HepG2 (cell line): ENCODE measurements around the gene SMLR1. TPM values are rescaled to one million over a fixed set of nuclear protein-coding genes. Genes with fewer than 3 reads are reported as not detected.

ENCODE experiments used
- ATAC-seq: fragments of 200-7000 bp; cut with Tn5 transposase; 3 replicates; pipeline ENCODE4 v1.9.1; 2020; ENCODE audit warnings: mild to moderate bottlenecking, moderate library complexity
- BruUV-seq: library from RNA; stranded (reverse); fragments of 400-500 nt; replicated peaks from 2 replicates; lab custom pipeline; 2021; lab: Mats Ljungman, UMichigan
- CTCF ChIA-PET: fragments of 300-600 bp; formaldehyde crosslinking; extraction: SDS; loops from one replicate; lab custom pipeline; 2021; ENCODE audit warnings: low total read pairs, inconsistent platforms, low intra/inter-chr PET ratio; lab: Yijun Ruan, JAX
- POLR2A ChIA-PET: fragments of 350-600 bp; sonication (Branson Sonifier 250); formaldehyde crosslinking; loops from one replicate; lab custom pipeline; 2020; ENCODE audit warnings: antibody characterized with exemption, inconsistent platforms; lab: Yijun Ruan, JAX
- DNase-seq: peaks from one replicate; pipeline ENCODE4 v3.0.0-alpha.2; 2015; ENCODE audit warnings: low spot score
- FAIRE-seq: peaks from 3 replicates; lab custom pipeline; 2011; peaks lifted over from hg19 to GRCh38; lab: Jason Lieb, UNC
- H2AFZ ChIP-seq: one replicate; pipeline ENCODE4 v1.6.1; 2011; ENCODE audit warnings: low read length, inconsistent platforms
- H3K27ac ChIP-seq: fragments of 300-600 bp; 3 replicates; pipeline ENCODE4 v1.8.0; 2011; ENCODE audit warnings: mixed run types, mild to moderate bottlenecking, mixed read lengths, low read length, inconsistent platforms; ENCODE audit not compliant: insufficient read depth; ENCODE audit errors: extremely low read length
- H3K27me3 ChIP-seq, 2 experiments: fragments of 200-600 bp in 1 of 2; 2 replicates in 1 of 2; 3 replicates in 1 of 2; pipeline versions ENCODE4 v1.6.0 to v1.8.0; 2011; ENCODE audit warnings: low read length in 2 of 2, mild to moderate bottlenecking in 2 of 2, moderate library complexity in 2 of 2, inconsistent platforms in 1 of 2; ENCODE audit not compliant: insufficient read depth in 2 of 2, control insufficient read depth in 1 of 2
- H3K36me3 ChIP-seq, 2 experiments: fragments of 200-600 bp in 1 of 2; replicated peaks in 1 of 2; 2 replicates in 1 of 2; 3 replicates in 1 of 2; pipeline versions ENCODE4 v1.5.1 to v1.8.0; 2011; ENCODE audit warnings: low read length in 2 of 2, inconsistent platforms in 1 of 2; ENCODE audit not compliant: insufficient read depth in 2 of 2, control insufficient read depth in 1 of 2
- H3K4me1 ChIP-seq: 2 replicates; pipeline ENCODE4 v1.5.1; 2012; ENCODE audit warnings: low read length, inconsistent platforms; ENCODE audit not compliant: insufficient read depth
- H3K4me2 ChIP-seq: 2 replicates; pipeline ENCODE4 v1.6.0; 2011; ENCODE audit warnings: low read depth, low read length, inconsistent platforms
- H3K4me3 ChIP-seq, 3 experiments: fragments of 200-600 bp in 1 of 3; sonication (generic), shearing (Covaris generic) in 1 of 3; replicated peaks in 1 of 3; 2 replicates each; pipeline ENCODE4 v1.5.1; 2011 to 2016; ENCODE audit warnings: low read length in 3 of 3, inconsistent platforms in 2 of 3, low read depth in 2 of 3, mild to moderate bottlenecking in 2 of 3, control low read depth in 1 of 3, mixed read lengths in 1 of 3; ENCODE audit not compliant: insufficient read depth in 1 of 3
- H3K79me2 ChIP-seq: one replicate; pipeline ENCODE4 v1.6.1; 2011; ENCODE audit warnings: low read length, inconsistent platforms; ENCODE audit not compliant: insufficient read depth
- H3K9ac ChIP-seq: 2 replicates; pipeline ENCODE4 v1.6.0; 2011; ENCODE audit warnings: mild to moderate bottlenecking, low read depth, low read length, inconsistent platforms; ENCODE audit not compliant: insufficient read depth
- H3K9me3 ChIP-seq: 2 replicates; pipeline ENCODE4 v1.5.1; 2012; ENCODE audit warnings: mild to moderate bottlenecking, low read length
- H4K20me1 ChIP-seq: 2 replicates; pipeline ENCODE4 v1.6.0; 2011; ENCODE audit warnings: inconsistent platforms, mild to moderate bottlenecking, low read length, moderate library complexity; ENCODE audit not compliant: insufficient read depth
- ADNP ChIP-seq: sonication (generic); formaldehyde crosslinking; IDR thresholded peaks from 2 replicates; pipeline ENCODE4 v1.4.0; 2020; ENCODE audit warnings: missing genetic modification reagents
- DPF2 ChIP-seq: sonication (generic); formaldehyde crosslinking; IDR thresholded peaks from 2 replicates; pipeline ENCODE4 v1.4.0; 2020; ENCODE audit warnings: mild to moderate bottlenecking, low read depth, missing genetic modification reagents, borderline replicate concordance
- ELF1 ChIP-seq: sonication (generic); formaldehyde crosslinking; IDR thresholded peaks from 2 replicates; pipeline ENCODE4 v1.4.0; 2020; ENCODE audit warnings: missing genetic modification reagents
- HOXA7 ChIP-seq: sonication (generic); formaldehyde crosslinking; IDR thresholded peaks from 2 replicates; pipeline ENCODE4 v1.8.1; 2022; ENCODE audit warnings: mild to moderate bottlenecking, missing genetic modification reagents, moderate library complexity
- KDM3A ChIP-seq: IDR thresholded peaks from 2 replicates; pipeline ENCODE4 v1.6.1; 2018; ENCODE audit warnings: low read depth, missing compliant biosample characterization
- NCOA2 ChIP-seq: sonication (generic); formaldehyde crosslinking; IDR thresholded peaks from 2 replicates; pipeline ENCODE4 v1.8.0; 2022; ENCODE audit warnings: inconsistent platforms
- SCMH1 ChIP-seq: sonication (generic); formaldehyde crosslinking; IDR thresholded peaks from 2 replicates; pipeline ENCODE4 v1.9.0; 2021; ENCODE audit warnings: missing genetic modification reagents, mild to moderate bottlenecking, borderline replicate concordance
- TEAD3 ChIP-seq: optimal IDR thresholded peaks from 2 replicates; pipeline ENCODE3; 2016; ENCODE audit warnings: borderline replicate concordance
- THAP11 ChIP-seq: IDR thresholded peaks from 2 replicates; pipeline ENCODE4 v1.6.1; 2016; ENCODE audit warnings: missing biosample characterization, missing genetic modification reagents
- ZC3H4 ChIP-seq: sonication (generic); formaldehyde crosslinking; IDR thresholded peaks from 2 replicates; pipeline ENCODE4 v1.4.0; 2020; ENCODE audit warnings: missing genetic modification reagents, borderline replicate concordance
- ZNF232 ChIP-seq: sonication (generic); formaldehyde crosslinking; IDR thresholded peaks from 2 replicates; pipeline ENCODE4 v1.4.0; 2020; ENCODE audit warnings: missing genetic modification reagents, borderline replicate concordance
- ZNF430 ChIP-seq: sonication (generic); formaldehyde crosslinking; IDR thresholded peaks from 2 replicates; pipeline ENCODE4 v1.9.0; 2021; ENCODE audit warnings: mild to moderate bottlenecking, missing genetic modification reagents
- ZNF841 ChIP-seq: sonication (generic); formaldehyde crosslinking; IDR thresholded peaks from 2 replicates; pipeline ENCODE4 v1.8.1; 2023; ENCODE audit warnings: missing genetic modification reagents, borderline replicate concordance
- ZXDC ChIP-seq: sonication (generic); formaldehyde crosslinking; IDR thresholded peaks from 2 replicates; pipeline ENCODE4 v1.5.0; 2020; ENCODE audit warnings: mild to moderate bottlenecking, missing genetic modification reagents
- WGBS: methylation state at CpG from one replicate; pipeline ENCODE4 v1.1.6; 2017; ENCODE audit warnings: low lambda C conversion rate; 5-methylcytosine and 5-hydroxymethylcytosine counted together
- in situ Hi-C: cut with HindIII; loops from 2 replicates; pipeline ENCODE4 v1.10.0; 2017; ENCODE audit warnings: low pct_unique_long_range_greater_than_20kb; ENCODE audit not compliant: extremely low pct_ligation_motif_present
- intact Hi-C: fragments of 100-400 bp; cut with micrococcal nuclease; formaldehyde crosslinking; loops from one replicate; pipeline ENCODE4 v1.10.0; 2022; ENCODE audit not compliant: unreplicated experiment
- polyA plus RNA-seq, 8 experiments: library from polyadenylated mRNA; depleted of rRNA in 3 of 8; stranded (reverse) in 7 of 8; unstranded in 1 of 8; fragments of >200 nt; fragmentation: Illumina TruSeq in 4 of 8; extraction: Trizol in 4 of 8; gene quantifications; 2 replicates each; pipeline versions ENCODE4 v1.2.1 to v1.2.3, GENCODE V29; 2011 to 2016; ENCODE audit warnings: low read depth in 4 of 8, missing spikeins in 1 of 8, mixed read lengths in 1 of 8; ENCODE audit not compliant: insufficient read depth in 1 of 8
- total RNA-seq, 5 experiments: library from RNA; depleted of rRNA; stranded (reverse); fragments of >200 nt; fragmentation: Illumina TruSeq; extraction: Trizol; gene quantifications; 2 replicates each; pipeline ENCODE4 v1.2.3, GENCODE V29; 2016; ENCODE audit warnings: low read depth in 1 of 5
- TF ChIP-seq, protein P1 (sequence below): sonication (generic); formaldehyde crosslinking; IDR thresholded peaks from 2 replicates; pipeline ENCODE4 v1.5.1; 2020; ENCODE audit warnings: mild to moderate bottlenecking, missing genetic modification reagents, borderline replicate concordance

Gene SMLR1
- total and polyA plus RNA-seq, 2 of the 13 experiments (the other 11 are each of a cell fraction or from before 2014, with no cell fraction given) = 41.8 to 104 TPM

- Histone ChIP-seq H3K27ac (no peak overlapping the region), H3K79me2 (no peaks in the 10 kb centered on the region), H3K9me3 (no peaks in the 10 kb centered on the region), H3K27me3 (no peaks in the 10 kb centered on the region), H3K4me2 (peak overlapping the region; percentile 9; the same call in 1 of the 2 replicates), H2AFZ (no peak overlapping the region), H3K36me3 (no peaks in the 10 kb centered on the region), H4K20me1 (no peaks in the 10 kb centered on the region), H3K4me1 (peaks cover 44% of the 10 kb centered on the region), H3K9ac (no peak overlapping the region), H3K4me3 (no peak overlapping the region)
- intact Hi-C loops (no loop called here), in situ Hi-C loops (no loop called here)
- BruUV-seq = no TSS peak
- FAIRE-seq (no peak), ATAC-seq (peak; percentile 26; the same call in 2 of the 3 replicates), DNase-seq (no peak)
- WGBS = 48% methylated on average over 9 of the region's 9 CpGs
- CTCF ChIA-PET = no interaction called here
- POLR2A ChIA-PET = interaction anchor here (9.2 kb wide), 1 partner anchor 16 kb away, joined by 175 read pairs; the partner anchor contains the start of gene SMLR1
- no peak for TF ChIP-seq ZXDC
- no peak for TF ChIP-seq HOXA7 (CRISPR knock-in tag)
- TF ChIP-seq ZNF232 = no peak
- TF ChIP-seq ELF1 (CRISPR knock-in tag) = no peak
- TF ChIP-seq, protein P1, sequence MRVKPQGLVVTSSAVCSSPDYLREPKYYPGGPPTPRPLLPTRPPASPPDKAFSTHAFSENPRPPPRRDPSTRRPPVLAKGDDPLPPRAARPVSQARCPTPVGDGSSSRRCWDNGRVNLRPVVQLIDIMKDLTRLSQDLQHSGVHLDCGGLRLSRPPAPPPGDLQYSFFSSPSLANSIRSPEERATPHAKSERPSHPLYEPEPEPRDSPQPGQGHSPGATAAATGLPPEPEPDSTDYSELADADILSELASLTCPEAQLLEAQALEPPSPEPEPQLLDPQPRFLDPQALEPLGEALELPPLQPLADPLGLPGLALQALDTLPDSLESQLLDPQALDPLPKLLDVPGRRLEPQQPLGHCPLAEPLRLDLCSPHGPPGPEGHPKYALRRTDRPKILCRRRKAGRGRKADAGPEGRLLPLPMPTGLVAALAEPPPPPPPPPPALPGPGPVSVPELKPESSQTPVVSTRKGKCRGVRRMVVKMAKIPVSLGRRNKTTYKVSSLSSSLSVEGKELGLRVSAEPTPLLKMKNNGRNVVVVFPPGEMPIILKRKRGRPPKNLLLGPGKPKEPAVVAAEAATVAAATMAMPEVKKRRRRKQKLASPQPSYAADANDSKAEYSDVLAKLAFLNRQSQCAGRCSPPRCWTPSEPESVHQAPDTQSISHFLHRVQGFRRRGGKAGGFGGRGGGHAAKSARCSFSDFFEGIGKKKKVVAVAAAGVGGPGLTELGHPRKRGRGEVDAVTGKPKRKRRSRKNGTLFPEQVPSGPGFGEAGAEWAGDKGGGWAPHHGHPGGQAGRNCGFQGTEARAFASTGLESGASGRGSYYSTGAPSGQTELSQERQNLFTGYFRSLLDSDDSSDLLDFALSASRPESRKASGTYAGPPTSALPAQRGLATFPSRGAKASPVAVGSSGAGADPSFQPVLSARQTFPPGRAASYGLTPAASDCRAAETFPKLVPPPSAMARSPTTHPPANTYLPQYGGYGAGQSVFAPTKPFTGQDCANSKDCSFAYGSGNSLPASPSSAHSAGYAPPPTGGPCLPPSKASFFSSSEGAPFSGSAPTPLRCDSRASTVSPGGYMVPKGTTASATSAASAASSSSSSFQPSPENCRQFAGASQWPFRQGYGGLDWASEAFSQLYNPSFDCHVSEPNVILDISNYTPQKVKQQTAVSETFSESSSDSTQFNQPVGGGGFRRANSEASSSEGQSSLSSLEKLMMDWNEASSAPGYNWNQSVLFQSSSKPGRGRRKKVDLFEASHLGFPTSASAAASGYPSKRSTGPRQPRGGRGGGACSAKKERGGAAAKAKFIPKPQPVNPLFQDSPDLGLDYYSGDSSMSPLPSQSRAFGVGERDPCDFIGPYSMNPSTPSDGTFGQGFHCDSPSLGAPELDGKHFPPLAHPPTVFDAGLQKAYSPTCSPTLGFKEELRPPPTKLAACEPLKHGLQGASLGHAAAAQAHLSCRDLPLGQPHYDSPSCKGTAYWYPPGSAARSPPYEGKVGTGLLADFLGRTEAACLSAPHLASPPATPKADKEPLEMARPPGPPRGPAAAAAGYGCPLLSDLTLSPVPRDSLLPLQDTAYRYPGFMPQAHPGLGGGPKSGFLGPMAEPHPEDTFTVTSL (CRISPR knock-in tag) = 0 out of 2 replicates have a peak, but pooled peaks have one; percentile 28
- no peak for TF ChIP-seq ADNP (CRISPR knock-in tag)
- TF ChIP-seq SCMH1 (CRISPR knock-in tag) = no peak
- TF ChIP-seq ZNF841 = no peak
- peak; percentile 38 for TF ChIP-seq TEAD3 (CRISPR knock-in tag)
- TF ChIP-seq DPF2 (CRISPR knock-in tag) = no peak
- no peak for TF ChIP-seq ZC3H4 (CRISPR knock-in tag)
- no peak for TF ChIP-seq NCOA2
- TF ChIP-seq ZNF430 = no peak
- TF ChIP-seq KDM3A (CRISPR knock-in tag) = no peak
- no peak for TF ChIP-seq THAP11 (CRISPR knock-in tag)
Measured at GRCh38 chr6:130810307-130811030, 16.7 kb upstream of the SMLR1 start.
